ENCODE results near the gene LRRC63. TPM values are rescaled to one million over a fixed set of nuclear protein-coding genes. Genes with fewer than 3 reads are reported as not detected.
"Not testable (repeated sequence)": the region's sequence is repeated elsewhere in the genome, so short reads cannot be mapped to it uniquely, and the experiment has no call there.

LRRC63 gene, protein sequence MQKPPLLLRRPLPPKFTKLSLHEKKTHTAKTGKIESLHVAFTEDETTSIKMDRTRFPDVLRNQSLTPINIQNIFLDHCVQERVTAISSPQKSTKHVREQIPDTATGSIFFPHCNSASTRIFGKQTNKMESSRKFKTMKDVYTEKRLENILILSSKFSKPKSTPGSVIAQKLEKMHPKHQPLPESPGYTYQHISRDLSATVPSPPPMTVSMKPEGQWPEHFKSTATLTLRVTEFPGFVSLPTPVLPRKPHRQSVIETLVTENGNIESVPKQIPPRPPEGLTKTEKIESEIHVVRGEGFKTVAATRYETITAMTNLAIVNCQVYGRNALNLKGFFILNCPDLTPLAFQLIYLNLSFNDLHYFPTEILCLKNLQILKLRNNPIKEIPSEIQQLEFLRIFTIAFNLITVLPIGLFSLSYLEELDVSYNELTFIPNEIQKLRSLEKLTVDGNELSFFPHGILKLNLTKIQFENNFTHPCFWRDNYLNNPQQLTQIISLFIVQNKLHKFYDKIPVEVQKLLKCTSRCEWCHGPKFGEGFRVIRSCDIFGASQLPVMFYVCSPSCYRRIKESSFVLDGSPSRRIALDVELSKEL
- under 1 TPM in 2 of 4 donors, not detected in 2; 0.11 to 0.13 TPM for total RNA-seq

DNA sequence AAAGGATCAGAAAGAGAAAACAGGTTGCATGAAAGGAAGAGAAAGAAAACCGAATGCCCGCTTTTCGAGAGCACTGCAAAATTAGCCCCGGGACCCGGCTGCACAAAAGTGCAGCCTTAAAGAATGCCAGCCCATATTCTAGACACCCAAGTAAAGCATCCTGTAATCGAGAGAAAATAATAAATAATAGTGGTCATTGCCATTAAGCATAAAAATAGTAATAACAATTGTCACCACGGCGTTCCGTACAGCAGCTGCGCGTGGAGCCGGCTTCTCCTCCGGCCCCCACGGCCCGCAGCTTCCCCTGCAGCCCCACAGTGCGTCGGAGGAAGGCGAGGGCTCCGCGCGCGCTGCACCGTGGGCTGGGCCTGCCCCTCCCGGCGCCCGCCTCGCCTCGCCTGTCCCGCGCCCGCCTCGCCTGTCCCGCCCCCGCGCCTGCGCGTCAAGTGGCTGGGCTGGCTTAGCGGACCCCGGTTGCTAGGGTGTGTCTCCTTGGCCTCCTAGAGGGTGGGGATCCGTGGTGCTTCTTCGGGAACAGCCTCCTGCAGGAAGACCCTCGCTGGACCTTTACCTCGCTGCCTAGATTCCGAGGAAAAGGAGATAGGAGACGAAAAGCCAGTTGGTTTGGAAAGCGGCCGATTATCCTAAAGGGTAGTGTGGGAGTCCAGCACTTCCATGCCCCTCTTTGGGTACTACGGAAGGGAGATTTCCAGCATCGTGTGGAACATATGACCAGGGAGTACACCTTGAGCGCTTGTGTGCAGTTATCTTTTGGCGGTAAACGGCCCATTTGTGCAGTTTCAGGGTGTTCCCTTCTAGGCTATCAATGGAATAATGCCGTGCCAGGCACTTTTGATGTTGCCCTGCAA lies at the start of gene LRRC63:
LRRC63 (plus strand) TSS at position 446 of the 869 bp plus-strand sequence. CDS start 1,107 bp downstream, outside the sequence.
- peak; percentile 41 to 52 for DNase-seq
- H3K4me3 ChIP-seq (replicated peaks in 1 of 3) = peak within 1 kb of the TSS in 1 of 3 donors; percentile 9
- TF ChIP-seq, protein P1, sequence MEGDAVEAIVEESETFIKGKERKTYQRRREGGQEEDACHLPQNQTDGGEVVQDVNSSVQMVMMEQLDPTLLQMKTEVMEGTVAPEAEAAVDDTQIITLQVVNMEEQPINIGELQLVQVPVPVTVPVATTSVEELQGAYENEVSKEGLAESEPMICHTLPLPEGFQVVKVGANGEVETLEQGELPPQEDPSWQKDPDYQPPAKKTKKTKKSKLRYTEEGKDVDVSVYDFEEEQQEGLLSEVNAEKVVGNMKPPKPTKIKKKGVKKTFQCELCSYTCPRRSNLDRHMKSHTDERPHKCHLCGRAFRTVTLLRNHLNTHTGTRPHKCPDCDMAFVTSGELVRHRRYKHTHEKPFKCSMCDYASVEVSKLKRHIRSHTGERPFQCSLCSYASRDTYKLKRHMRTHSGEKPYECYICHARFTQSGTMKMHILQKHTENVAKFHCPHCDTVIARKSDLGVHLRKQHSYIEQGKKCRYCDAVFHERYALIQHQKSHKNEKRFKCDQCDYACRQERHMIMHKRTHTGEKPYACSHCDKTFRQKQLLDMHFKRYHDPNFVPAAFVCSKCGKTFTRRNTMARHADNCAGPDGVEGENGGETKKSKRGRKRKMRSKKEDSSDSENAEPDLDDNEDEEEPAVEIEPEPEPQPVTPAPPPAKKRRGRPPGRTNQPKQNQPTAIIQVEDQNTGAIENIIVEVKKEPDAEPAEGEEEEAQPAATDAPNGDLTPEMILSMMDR (IDR thresholded peaks at IDR 0.05) = no peak
- TF ChIP-seq POLR2A (IDR thresholded peaks at IDR 0.05) = no peak

DNA sequence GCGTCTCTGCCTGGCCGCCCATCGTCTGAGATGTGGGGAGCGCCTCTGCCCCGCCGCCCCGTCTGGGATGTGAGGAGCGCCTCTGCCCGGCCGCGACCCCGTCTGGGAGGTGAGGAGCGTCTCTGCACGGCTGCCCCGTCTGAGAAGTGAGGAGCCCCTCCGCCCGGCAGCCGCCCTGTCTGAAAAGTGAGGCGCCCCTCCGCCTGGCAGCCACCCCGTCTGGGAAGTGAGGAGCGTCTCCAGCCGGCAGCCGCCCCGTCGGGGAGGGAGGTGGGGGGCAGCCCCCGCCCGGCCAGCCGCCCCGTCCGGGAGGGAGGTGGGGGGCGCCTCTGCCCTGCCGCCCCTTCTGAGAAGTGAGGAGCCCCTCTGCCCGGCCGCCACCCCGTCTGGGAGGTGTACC lies 49.0 kb upstream of the LRRC63 start:
- H3K4me1 ChIP-seq; H3K9me3 ChIP-seq; intact Hi-C loops (cut with DNase I); H3K4me3 ChIP-seq (replicated peaks in 1 of 3); DNase-seq; H3K27me3 ChIP-seq; H3K36me3 ChIP-seq; H3K27ac ChIP-seq: not testable (repeated sequence)
- 97 to 98% methylated on average over 22 to 24 of the region's 36 CpGs for WGBS, 2 donors

More for the DNA sequence above, at the start of gene LRRC63:
- Histone ChIP-seq H3K36me3 (no peaks in the 10 kb centered on the region), H3K27me3 (no peaks in the 10 kb centered on the region), H3K27ac (no peak within 1 kb of the TSS), H3K4me1 (peaks cover 0 to 3% of the 10 kb centered on the region in 2 donors), H3K9me3 (no peaks in the 10 kb centered on the region)
- 4 to 7% methylated on average over 24 to 47 of the region's 53 CpGs for WGBS, 2 donors
- intact Hi-C loops (cut with DNase I) = no loop called here

DNA sequence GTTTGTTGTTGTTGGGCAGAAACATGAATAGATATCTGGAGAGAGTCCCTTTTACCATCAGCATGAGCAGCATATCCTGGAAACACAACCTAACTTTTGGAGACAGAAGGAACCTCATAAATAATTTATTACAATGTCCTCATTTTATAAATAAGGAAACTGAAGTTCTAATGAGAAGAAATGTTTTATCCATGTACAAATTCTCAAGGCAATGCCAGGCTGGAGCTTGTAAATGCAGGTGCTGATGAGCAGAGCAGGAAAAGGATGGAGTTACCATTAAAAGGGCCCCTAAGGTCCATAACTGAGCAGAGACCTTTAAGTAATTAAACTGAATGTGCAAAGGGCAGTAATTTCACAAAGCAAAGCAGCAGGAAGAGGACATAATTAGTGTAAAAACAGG lies 47.1 kb upstream of the LRRC63 start:
- Histone ChIP-seq H3K9me3 (no peaks in the 10 kb centered on the region), H3K27me3 (no peaks in the 10 kb centered on the region), H3K4me3 (replicated peaks in 1 of 3) (no peak overlapping the region), H3K27ac (no peak overlapping the region), H3K4me1 (no peaks in the 10 kb centered on the region), H3K36me3 (no peaks in the 10 kb centered on the region)
- intact Hi-C loops (cut with DNase I) = no loop called here
- TF ChIP-seq POLR2A (IDR thresholded peaks at IDR 0.05) = no peak
- TF ChIP-seq, protein P1 (IDR thresholded peaks at IDR 0.05) = no peak
- DNase-seq = no peak

DNA sequence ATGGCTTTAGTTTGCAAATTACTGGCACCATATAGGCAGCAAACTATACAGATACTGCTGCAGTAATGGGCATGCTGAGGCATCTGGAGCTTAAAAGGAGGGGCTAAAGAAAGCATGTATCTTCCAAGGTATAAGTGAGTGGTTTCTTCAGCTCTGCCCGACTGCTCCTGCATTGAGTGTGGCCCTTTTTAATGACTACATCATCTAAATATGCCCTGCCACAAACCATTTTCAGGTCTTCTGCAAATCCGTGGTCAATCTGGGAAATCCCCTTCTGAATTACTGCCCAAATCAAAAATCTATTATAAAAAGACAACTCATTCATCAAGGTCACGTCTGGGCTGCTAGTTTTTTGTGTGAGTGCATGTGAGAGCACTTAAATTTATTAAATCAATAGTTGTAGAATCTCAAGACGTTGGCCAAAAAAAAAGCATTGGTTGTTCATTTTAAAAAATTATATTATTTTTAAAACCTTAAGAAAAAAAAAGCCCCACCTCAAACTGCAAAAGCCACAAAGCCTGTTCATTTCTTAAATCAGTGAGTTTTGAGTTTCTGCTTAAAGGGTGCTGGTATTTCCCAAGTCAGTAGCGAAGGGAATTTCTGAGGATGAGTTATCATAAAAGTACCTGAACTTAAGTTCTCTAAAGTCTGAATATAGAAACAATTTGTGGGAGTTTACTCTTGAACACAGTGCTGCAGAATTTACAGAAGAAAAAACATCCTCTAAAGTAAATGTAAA lies 46.1 kb upstream of the LRRC63 start:
- 41 to 54% methylated on average over 5 of the region's 5 CpGs for WGBS, 2 donors
- TF ChIP-seq POLR2A (IDR thresholded peaks at IDR 0.05) = no peak
- TF ChIP-seq, protein P1 (IDR thresholded peaks at IDR 0.05) = no peak
- no peak for DNase-seq
- H3K27me3 ChIP-seq = no peaks in the 10 kb centered on the region
- no peak overlapping the region for H3K4me3 ChIP-seq (replicated peaks in 1 of 3)
- H3K36me3 ChIP-seq = no peaks in the 10 kb centered on the region
- no peaks in the 10 kb centered on the region for H3K9me3 ChIP-seq
- H3K27ac ChIP-seq = no peak overlapping the region
- intact Hi-C loops (cut with DNase I) = no loop called here
- H3K4me1 ChIP-seq = no peaks in the 10 kb centered on the region

DNA sequence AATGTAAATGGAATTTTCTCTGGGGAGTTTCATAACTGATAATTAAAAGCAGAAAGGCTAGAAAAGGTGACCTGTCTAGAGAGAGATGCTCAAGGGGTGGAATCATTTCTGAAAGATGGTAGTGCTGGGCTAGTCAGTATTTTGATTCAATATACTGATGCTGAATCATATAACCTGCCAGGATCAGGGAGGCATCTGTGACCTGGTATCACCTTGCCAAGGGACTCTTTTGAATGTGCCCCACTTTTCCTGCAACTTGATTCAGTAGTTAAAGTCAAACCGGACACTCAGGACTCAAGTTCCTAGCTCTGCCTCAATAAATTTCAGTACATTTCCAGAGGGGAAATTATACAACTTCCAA lies 45.5 kb upstream of the LRRC63 start:
- TF ChIP-seq, protein P1 (IDR thresholded peaks at IDR 0.05) = no peak
- TF ChIP-seq POLR2A (IDR thresholded peaks at IDR 0.05) = no peak
- H3K4me1 ChIP-seq = no peaks in the 10 kb centered on the region
- no peaks in the 10 kb centered on the region for H3K36me3 ChIP-seq
- no peak overlapping the region for H3K27ac ChIP-seq
- H3K4me3 ChIP-seq (replicated peaks in 1 of 3) = no peak overlapping the region
- no peaks in the 10 kb centered on the region for H3K9me3 ChIP-seq
- intact Hi-C loops (cut with DNase I) = no loop called here
- 63% methylated on average over 1 of the region's 1 CpG for WGBS, 2 donors
- DNase-seq = no peak
- H3K27me3 ChIP-seq = no peaks in the 10 kb centered on the region

Measured in thyroid gland (tissue), 4 donors.